Endometrial microvascular endothelial cells (primary cell): ENCODE measurements around the gene UBAC1. TPM values are rescaled to one million over a fixed set of nuclear protein-coding genes. Genes with fewer than 3 reads are reported as not detected.
"Not testable (repeated sequence)": the region's sequence is repeated elsewhere in the genome, so short reads cannot be mapped to it uniquely, and the experiment has no call there.

Source experiments
- in situ Hi-C: cut with HindIII; loops from 2 replicates; pipeline ENCODE4 v1.10.0; 2017; ENCODE audit warnings: low sequenced_read_pairs, low pct_unique_long_range_greater_than_20kb; ENCODE audit errors: inconsistent ontology term
- total RNA-seq: library from RNA; depleted of rRNA; stranded (reverse); fragments of >200 nt; gene quantifications from one replicate; pipeline ENCODE4 v1.2.3, GENCODE V29; 2015; ENCODE audit errors: inconsistent ontology term

UBAC1 gene
- total RNA-seq, 1 donor from 2014 or later: 46.9 TPM

GRCh38 chr9:135963338-135963737 is 2.2 kb upstream of the UBAC1 start:
- in situ Hi-C loops: no loop called here

DNA sequence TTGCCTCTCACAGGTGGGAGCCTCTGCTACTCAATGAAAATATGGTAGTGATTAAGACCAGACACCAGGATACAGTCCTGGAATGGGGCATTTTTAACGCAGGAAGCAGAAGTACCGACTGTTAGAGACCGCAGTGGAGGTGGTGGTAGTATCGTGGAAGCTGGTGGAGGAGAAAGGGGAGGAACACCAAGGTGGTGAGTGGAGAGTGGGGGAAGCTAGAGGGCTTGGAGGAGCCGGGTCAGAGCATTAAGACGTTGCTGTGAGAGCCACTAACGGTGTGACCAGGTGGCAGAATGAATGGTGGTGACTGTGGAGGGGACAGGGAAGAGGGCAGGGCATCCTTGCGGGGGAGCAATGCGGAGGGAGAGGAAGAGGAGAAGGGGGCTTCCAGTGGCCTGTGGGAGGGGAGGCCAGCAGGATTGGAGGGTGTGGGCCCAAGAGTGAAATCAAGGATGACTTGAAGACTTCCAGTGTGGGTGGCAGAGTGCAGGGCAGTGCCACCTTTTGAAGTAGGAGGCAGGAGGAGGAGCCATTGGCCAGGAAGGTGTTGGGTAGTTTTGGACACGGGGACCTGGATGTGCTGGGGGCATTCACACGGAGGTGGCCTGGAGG is 1.6 kb upstream of the UBAC1 start:
- in situ Hi-C loops: no loop called here

DNA sequence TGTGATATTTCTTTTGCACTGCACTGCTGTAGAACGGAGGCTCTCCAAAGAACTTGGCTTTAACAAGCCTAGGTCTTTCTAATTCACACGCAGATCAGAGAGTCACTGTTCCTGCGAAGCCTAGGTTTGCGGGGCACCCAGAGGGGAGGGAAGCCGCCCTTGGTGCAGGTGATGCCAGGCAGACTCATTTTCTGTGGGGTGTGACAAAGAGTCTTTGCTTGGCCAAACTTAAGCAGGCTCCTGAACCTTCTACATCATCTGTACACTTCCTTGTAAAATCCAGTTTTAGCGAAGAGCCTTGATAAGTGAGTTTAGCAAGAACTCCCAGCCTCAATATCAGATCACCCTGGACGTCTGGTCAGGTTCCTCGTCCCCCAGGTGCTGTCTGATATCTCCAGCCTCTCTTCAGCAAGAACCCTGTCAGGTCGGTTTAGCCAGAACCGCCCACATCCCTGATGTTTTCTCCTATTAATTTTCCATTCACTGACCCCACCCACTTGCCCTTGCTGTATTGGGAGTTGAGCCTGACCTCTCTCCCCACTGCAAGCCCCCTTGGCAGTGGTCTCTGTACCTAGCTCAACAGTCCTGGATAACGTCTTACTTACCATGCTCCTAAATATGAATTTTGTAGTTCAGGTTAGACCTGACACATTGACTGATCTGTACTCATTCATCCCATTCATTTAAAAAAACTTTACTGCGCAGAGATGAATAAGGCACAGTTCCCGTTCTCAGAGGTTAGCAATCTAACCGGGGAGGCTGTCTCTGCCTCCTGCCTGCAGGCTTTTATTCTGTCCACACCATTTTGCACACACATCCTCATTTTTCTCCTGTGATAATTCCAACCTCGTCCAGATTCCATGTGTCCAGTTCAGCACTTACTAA is 880 bp upstream of the UBAC1 start:
- in situ Hi-C loops: no loop called here

GRCh38 chr9:135960411-135961276 is 529 bp downstream of the UBAC1 start:
- in situ Hi-C loops: no loop called here

DNA sequence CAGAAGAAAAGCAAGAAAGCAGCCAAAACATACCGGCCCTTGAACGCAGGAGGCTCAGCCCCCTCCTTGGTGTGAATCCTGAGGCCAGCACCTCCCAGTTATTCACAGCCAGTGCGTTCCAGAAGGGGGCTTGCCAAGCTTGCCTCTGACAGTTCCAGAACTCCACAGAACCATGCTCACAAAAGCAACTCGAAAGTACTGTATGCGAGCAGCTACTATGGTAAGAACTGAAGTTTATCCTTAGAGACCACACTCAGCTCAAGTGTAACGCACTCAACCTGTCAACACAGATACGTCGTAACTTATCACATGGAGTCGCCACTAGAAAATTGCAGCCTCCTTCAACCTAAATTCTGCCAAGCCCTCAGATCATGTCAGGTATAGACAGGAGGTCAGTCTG is 1.4 kb downstream of the UBAC1 start:
- in situ Hi-C loops: no loop called here

DNA sequence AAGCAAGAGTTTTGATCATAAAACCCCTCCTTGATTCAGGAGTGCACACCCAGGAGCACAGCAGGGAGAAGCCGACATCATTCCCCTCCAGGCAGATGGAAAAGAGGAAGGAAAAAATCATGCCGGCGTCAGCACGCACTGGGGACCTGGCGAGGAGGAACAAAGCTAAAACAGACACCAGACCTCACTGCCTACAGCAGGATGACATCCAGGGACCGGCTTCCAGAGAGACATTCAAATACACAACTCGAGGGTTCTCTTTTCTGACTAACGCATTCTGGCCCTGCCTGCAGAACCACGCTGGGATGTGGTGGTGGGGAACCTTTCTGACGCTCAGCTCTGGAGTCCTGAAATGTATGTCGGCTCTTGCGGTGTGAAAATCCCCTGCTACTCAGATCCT is 2.7 kb downstream of the UBAC1 start:
- in situ Hi-C loops: no loop called here

- in situ Hi-C loops: no loop called here
These were observed 3.7 kb downstream of the UBAC1 start for GRCh38 chr9:135957431-135957830.

- in situ Hi-C loops: no loop called here
These were observed 4.4 kb downstream of the UBAC1 start for GRCh38 chr9:135956802-135957174.

DNA sequence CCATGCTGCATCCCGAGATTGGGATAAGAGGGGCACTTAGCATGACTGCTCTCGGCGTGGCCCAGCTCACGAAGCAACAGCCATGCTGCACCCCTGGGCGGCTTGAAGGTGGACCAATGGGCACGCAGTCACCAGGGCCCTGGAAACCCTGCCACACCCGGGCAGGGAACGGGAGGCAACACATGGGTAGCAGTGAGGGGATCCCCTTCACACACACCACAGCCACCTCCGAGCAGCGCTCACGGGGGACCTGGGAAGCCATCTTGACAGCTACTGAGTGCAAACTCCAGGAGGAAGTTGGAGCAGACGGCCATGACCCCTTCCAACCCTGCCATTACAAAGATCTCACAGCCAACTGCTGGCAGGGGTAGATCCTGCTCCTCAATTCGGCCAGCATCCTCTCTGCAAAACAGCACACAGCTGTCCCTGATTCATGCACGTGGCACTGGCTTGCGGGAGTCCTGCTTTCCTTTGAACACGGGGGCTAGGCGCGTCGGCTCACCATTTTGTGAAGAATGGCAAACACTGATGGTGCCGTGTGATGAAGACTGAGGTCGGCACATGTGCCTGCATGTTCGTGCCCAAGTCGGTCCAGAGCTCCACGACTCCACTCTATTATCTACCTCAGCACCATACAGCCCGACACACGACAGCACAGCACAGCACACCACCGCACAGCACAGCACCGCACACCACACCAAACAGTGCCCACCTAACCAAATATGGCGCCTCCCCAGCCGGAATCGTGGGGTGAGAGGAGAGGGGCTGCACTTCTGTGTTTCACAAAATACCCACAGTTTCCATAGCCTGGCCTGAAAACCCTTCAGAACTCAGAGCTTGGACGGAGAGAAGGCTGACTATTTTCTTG is 5.0 kb downstream of the UBAC1 start:
- in situ Hi-C loops: no loop called here

GRCh38 chr9:135952664-135953206 is 8.4 kb downstream of the UBAC1 start:
- in situ Hi-C loops: no loop called here

DNA sequence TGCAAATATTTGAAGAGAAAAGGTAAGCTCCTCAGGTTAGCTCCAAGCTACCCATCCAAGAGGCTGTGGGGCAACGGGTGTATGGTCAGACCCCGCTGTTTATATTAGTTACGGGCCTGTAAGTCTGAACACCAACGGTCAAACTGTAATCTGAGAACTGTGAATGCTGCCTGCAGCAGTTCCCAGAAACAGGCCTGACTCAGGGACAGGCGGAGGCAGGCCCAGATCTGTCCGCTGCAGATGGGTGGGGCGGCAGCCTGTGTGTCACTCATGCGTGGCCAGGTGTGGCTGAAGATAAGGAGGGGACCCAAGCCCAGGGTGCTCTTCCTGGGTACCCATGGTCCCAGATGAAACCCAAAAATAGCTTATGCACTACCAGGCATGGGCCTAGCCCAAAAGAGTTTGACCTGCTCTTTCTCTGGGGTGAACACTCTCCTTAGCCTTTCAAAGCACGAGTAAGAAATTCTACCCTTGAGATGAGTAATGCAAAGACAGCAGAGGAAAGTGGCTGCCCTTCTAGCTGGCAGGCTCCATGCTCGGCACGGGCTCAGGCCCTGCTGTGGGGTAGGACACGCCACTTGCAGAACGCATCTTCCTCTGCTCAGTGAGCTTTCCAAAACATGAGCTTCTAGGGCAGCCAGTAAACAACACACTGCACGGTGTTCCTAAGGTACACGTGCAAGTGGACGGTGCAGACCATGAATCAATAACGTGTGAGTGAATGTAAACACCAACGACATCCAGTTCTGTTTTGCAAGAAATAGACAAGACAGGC is 9.1 kb downstream of the UBAC1 start:
- in situ Hi-C loops: no loop called here

GRCh38 chr9:135951310-135951709 is 9.9 kb downstream of the UBAC1 start:
- in situ Hi-C loops: not testable (repeated sequence)

- in situ Hi-C loops: not testable (repeated sequence)
These were observed 10.3 kb downstream of the UBAC1 start for GRCh38 chr9:135950841-135951240.

GRCh38 chr9:135950135-135950682 is 11.0 kb downstream of the UBAC1 start:
- in situ Hi-C loops: no loop called here

DNA sequence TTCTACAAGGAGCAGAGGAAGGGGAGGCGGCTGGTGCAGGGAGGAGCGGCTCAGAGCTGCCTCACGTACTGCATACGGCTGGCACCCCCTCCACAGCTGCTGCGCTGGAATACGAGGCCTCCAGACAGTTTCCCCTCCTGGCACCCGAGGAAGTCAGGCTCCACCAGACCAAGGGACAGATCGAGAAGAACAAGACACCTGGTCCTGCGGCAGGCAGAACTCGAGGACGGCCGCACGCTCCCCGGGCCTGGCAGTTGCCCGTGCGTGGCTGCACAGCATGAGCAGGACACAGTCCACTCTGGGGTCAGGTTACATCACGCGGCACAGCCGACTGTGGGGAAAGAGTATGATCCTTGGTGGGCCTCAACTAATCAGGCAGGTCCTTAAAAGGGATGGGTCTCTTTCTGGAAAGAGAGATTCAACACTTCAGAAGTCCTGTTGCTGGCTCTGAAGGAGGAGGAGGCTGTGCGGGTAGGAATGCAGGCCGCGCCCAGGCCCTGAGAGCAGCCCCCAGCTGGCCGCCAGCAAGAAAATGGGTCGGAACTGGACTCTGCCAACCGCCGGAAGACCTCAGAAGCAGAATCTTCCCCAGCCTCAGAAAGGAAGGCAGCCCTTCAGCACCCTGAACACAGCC is 11.6 kb downstream of the UBAC1 start:
- in situ Hi-C loops: no loop called here

GRCh38 chr9:135948968-135949367 is 12.2 kb downstream of the UBAC1 start:
- in situ Hi-C loops: no loop called here

- in situ Hi-C loops: no loop called here
These were observed 12.7 kb downstream of the UBAC1 start for GRCh38 chr9:135948446-135948845.
